PFSK-1 (cell line): ENCODE data around the gene FGD2.

Experiments used
- FOXP2 ChIP-seq: optimal IDR thresholded peaks from 2 replicates; pipeline ENCODE3; 2011; ENCODE audit warnings: borderline replicate concordance, control low read depth, inconsistent platforms; ENCODE audit not compliant: insufficient read depth; ENCODE audit errors: extremely low read length, extremely low read depth
- POLR2AphosphoS5 ChIP-seq: IDR thresholded peaks from 2 replicates; pipeline ENCODE4 v1.6.1; 2012; ENCODE audit warnings: low read depth, mild to moderate bottlenecking, control low read depth, low read length, moderate library complexity
- SIN3A ChIP-seq: IDR thresholded peaks from 2 replicates; pipeline ENCODE4 v1.6.1; 2012; ENCODE audit warnings: mild to moderate bottlenecking, low read length, moderate library complexity, borderline replicate concordance; ENCODE audit not compliant: insufficient read depth
- TAF1 ChIP-seq: IDR thresholded peaks from 2 replicates; pipeline ENCODE4 v1.6.1; 2012; ENCODE audit warnings: low read length, control low read depth, borderline replicate concordance; ENCODE audit not compliant: insufficient read depth
- TF ChIP-seq, protein P1 (sequence below), 2 experiments: IDR thresholded peaks; 2 replicates each; pipeline versions ENCODE4 v1.6.1 to v1.8.0; 2011 to 2012; ENCODE audit warnings: low read depth in 2 of 2, low read length in 2 of 2, control low read depth in 1 of 2, inconsistent platforms in 1 of 2, mild to moderate bottlenecking in 1 of 2, moderate library complexity in 1 of 2; ENCODE audit not compliant: insufficient read depth in 1 of 2

FGD2 gene

DNA sequence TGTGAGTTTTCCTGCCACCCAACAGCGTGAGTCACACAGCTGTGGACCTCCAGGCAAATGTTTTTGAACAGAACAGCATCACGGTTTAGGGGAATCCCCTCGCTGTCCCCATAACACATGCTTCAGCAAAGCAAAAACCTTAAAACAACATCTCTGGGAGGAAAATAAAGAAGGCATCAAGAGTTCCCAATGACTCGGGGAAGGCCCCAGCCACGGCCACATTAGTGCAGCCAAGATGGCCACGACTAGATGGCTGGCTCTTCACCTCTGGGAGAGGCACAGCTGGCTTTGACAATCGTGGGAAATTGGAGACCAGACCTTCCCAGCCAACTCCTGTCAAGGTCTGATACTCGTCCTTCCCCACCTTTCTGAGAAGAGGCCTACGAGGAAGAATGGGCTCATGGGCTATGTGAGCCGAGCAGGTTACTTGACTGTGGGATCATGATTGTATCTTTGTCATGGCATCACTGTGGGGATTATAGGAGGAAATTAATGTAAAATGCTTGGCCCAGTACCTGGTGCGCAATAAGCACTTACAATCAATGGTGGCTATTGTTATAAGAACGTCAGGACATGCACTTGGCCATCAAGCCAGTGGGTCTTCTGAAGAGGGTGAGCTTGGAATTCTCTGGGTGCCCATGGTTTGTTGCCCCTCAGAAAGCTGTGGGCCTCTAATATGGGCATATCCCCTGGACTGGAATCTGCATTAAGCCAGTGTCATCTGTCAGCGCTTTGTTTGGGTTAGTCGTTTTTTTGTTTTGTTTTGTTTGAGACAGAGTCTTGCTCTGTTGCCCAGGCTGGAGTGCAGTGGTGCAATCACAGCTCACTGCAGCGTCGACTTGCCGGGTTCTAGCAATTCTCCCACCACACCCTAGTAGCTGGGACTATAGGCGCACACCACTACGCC is 43.6 kb downstream of the FGD2 start:
- TF ChIP-seq FOXP2 (no peak), SIN3A (peak; percentile 60; the same call in 1 of the 2 replicates)

- TF ChIP-seq SIN3A: no peak
- TF ChIP-seq, protein P1, sequence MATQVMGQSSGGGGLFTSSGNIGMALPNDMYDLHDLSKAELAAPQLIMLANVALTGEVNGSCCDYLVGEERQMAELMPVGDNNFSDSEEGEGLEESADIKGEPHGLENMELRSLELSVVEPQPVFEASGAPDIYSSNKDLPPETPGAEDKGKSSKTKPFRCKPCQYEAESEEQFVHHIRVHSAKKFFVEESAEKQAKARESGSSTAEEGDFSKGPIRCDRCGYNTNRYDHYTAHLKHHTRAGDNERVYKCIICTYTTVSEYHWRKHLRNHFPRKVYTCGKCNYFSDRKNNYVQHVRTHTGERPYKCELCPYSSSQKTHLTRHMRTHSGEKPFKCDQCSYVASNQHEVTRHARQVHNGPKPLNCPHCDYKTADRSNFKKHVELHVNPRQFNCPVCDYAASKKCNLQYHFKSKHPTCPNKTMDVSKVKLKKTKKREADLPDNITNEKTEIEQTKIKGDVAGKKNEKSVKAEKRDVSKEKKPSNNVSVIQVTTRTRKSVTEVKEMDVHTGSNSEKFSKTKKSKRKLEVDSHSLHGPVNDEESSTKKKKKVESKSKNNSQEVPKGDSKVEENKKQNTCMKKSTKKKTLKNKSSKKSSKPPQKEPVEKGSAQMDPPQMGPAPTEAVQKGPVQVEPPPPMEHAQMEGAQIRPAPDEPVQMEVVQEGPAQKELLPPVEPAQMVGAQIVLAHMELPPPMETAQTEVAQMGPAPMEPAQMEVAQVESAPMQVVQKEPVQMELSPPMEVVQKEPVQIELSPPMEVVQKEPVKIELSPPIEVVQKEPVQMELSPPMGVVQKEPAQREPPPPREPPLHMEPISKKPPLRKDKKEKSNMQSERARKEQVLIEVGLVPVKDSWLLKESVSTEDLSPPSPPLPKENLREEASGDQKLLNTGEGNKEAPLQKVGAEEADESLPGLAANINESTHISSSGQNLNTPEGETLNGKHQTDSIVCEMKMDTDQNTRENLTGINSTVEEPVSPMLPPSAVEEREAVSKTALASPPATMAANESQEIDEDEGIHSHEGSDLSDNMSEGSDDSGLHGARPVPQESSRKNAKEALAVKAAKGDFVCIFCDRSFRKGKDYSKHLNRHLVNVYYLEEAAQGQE (IDR thresholded peaks at IDR 0.05; ENCODE audit: insufficient read depth in 1 of 2, low read depth in 2 of 2, low read length in 2 of 2): no peak
- no peak for TF ChIP-seq TAF1
- TF ChIP-seq POLR2AphosphoS5: no peak
- no peak for TF ChIP-seq FOXP2
Measured at GRCh38 chr6:37049758-37050044, 44.2 kb downstream of the FGD2 start.

DNA sequence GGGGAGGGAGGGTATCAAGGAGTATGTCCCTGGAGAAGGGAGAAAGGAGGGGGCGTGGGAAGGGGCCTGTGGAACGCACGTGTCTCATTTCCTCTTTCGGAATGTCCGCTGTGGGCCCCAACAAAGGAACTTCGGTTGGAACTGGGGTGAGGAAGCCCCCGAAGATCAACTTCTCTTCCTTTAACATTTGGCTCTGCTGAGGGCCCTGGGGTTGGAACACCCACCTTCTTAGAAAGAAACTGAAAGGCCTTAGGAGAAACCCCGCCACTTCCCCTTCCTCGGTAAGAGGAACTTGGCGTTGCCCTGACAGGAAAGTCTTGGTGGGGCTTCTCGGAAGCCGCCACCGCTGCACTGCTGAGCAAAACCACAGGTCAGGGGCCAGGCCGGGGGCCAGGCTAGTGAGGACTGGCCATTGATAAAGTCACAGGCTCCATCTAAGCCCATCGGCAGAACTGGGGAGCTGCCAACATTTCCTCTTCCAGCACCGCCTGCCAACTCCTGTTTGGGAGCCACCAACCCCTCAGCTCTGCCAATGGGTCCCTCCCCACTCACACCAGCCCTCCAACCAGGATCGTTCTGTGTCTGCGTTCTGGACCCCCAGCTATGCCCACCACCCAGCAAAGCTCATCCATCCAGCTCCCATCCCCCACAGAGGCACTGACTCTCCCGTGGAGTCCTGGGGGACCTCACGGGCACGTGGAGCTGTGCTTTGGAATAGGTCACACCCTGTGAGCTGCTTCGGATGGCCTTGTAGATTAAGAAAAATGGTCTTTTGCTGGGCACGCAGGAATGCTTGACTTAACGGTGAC is 44.8 kb downstream of the FGD2 start:
- no peak for TF ChIP-seq POLR2AphosphoS5
- no peak for TF ChIP-seq TAF1
- TF ChIP-seq, protein P1 (IDR thresholded peaks at IDR 0.05; ENCODE audit: insufficient read depth in 1 of 2, low read depth in 2 of 2, low read length in 2 of 2): no peak
- no peak for TF ChIP-seq SIN3A

DNA sequence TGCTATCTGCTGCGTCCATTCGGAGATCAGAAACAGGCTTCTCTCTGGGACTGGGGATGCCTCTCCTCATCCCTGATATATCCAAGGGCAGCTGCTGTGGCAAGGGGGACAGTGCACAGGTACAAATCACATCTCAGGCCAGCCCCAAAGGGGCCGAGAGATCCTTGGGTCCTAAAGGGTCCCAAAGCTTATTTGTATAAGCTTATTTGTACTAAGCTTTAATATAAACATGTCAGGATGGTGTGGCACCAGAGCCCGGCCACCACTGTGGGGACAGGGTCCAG is 45.3 kb downstream of the FGD2 start:
- TF ChIP-seq SIN3A (no peak), FOXP2 (no peak), POLR2AphosphoS5 (no peak), TAF1 (no peak)
- TF ChIP-seq, protein P1 (IDR thresholded peaks at IDR 0.05; ENCODE audit: insufficient read depth in 1 of 2, low read depth in 2 of 2, low read length in 2 of 2): no peak

DNA sequence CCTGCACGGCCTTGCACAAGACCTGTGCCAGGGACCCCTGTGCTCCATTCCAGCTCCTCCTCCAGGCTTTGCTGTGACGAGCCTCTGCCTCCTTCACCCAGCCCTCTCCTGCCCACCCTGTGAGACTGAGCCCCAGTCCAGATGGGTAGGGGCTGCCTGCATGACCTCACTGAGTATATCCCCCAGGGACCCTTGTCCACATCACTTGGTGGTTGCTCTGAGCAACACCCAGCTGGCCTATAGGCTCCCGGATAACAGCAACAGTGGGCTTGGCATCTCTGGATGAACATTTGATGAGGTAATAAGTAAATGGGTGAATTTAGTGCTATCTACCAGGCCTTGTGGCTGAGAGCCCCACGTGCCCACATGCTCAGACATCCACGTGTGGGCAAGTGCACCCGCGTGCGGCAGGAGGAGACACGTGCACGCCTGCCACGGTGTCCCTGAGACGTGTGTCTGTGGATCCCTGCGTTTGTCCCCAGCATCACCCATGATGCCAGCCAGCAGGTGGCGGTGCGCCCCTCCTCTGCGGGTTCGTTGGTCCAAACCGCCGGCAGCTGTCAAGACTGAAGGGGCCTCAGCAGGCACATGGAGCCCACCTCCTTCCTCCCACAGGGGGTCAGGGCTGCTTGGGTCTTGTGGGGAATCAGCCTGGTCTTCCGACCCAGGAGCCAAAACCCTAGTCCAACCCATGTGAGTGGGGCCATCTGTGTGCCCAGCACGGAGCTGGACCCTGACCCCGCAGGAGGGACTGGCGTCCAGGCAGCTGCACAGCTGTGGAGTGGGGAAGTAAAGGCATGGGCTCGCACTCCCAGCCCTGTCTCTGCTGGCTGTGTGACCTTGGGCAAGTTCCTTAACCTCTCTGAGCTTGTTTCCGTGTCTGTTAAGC is 45.9 kb downstream of the FGD2 start:
- TF ChIP-seq TAF1 (no peak), POLR2AphosphoS5 (no peak), FOXP2 (no peak), SIN3A (0 out of 2 replicates have a peak, but pooled peaks have one; percentile 60)
- TF ChIP-seq, protein P1 (IDR thresholded peaks at IDR 0.05; ENCODE audit: insufficient read depth in 1 of 2, low read depth in 2 of 2, low read length in 2 of 2): 0 out of 4 replicates have a peak, but pooled peaks of 1 of the 2 experiments have one; percentile 28
